Measurements from ENCODE around the gene TJAP1.

DNA sequence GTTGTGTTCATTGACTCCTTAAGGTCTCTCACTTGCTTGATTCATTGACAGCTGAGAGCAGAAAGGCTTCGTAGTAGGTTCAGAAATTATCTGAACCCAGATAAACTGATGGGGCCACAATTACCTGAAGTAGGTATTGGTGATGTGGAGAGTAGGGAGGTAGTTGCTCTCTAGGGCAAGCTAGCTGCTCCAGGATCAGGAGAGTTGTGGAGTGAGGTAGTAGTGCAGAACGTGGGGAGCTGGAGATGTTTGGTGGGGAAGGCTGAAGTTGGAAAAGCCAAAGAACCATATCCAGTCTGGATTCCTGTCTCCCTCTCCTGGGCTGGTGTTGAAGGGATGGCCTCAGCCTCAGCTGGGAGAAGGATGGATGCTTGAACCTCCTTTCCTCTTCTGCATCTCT is 15.9 kb downstream of the TJAP1 start:
- TF ChIP-seq, protein P1, sequence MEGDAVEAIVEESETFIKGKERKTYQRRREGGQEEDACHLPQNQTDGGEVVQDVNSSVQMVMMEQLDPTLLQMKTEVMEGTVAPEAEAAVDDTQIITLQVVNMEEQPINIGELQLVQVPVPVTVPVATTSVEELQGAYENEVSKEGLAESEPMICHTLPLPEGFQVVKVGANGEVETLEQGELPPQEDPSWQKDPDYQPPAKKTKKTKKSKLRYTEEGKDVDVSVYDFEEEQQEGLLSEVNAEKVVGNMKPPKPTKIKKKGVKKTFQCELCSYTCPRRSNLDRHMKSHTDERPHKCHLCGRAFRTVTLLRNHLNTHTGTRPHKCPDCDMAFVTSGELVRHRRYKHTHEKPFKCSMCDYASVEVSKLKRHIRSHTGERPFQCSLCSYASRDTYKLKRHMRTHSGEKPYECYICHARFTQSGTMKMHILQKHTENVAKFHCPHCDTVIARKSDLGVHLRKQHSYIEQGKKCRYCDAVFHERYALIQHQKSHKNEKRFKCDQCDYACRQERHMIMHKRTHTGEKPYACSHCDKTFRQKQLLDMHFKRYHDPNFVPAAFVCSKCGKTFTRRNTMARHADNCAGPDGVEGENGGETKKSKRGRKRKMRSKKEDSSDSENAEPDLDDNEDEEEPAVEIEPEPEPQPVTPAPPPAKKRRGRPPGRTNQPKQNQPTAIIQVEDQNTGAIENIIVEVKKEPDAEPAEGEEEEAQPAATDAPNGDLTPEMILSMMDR (conservative IDR thresholded peaks at IDR 0.05 in 1 of 2, IDR thresholded peaks at IDR 0.05 in 1 of 2; ENCODE audit: low read depth in 1 of 2, low read length in 2 of 2), result no peak
- TF ChIP-seq EZH2 (IDR thresholded peaks at IDR 0.05; ENCODE audit: low read length, missing control alignments), result no peak

Data from fibroblast of lung (primary cell).